IMR-90 (cell line): ENCODE measurements around the gene ORMDL2. TPM values are rescaled to one million over a fixed set of nuclear protein-coding genes. Genes with fewer than 3 reads are reported as not detected.

Experiments used
- ATAC-seq: fragments of 200-7000 bp; cut with Tn5 transposase; 2 replicates; pipeline ENCODE4 v1.9.1; 2020; ENCODE audit warnings: low read depth, mild to moderate bottlenecking, moderate library complexity
- BruUV-seq: library from RNA; stranded (reverse); fragments of 400-500 nt; replicated peaks from 2 replicates; lab custom pipeline; 2021; lab: Mats Ljungman, UMichigan
- CTCF ChIA-PET: fragments of 300-600 bp; formaldehyde crosslinking; extraction: SDS; loops from one replicate; lab custom pipeline; 2021; ENCODE audit warnings: antibody characterized with exemption; lab: Yijun Ruan, JAX
- POLR2A ChIA-PET: fragments of 300-600 bp; sonication (Branson Sonifier 250); formaldehyde crosslinking; loops from one replicate; lab custom pipeline; 2022; ENCODE audit warnings: antibody characterized with exemption; ENCODE audit not compliant: unreplicated experiment; lab: Charles Lee
- DNase-seq: peaks from one replicate; pipeline ENCODE4 v3.0.0; 2013
- H2AFZ ChIP-seq: replicated peaks from 2 replicates; pipeline ENCODE3; 2013; ENCODE audit warnings: low read length, mild to moderate bottlenecking; ENCODE audit not compliant: poor library complexity
- H2AK5ac ChIP-seq: 2 replicates; pipeline ENCODE4 v1.6.1; 2013; ENCODE audit warnings: low read depth, low read length, inconsistent platforms
- H2AK9ac ChIP-seq: replicated peaks from 2 replicates; pipeline ENCODE3; 2013; ENCODE audit warnings: mild to moderate bottlenecking, low read depth, low read length, moderate library complexity; ENCODE audit not compliant: poor library complexity
- H2BK120ac ChIP-seq: 2 replicates; pipeline ENCODE4 v1.6.1; 2013; ENCODE audit warnings: low read depth, low read length, inconsistent platforms
- H2BK15ac ChIP-seq: 3 replicates; pipeline ENCODE4 v1.6.1; 2013; ENCODE audit warnings: low read depth, low read length, inconsistent platforms
- H2BK20ac ChIP-seq: 2 replicates; pipeline ENCODE4 v1.6.1; 2013; ENCODE audit warnings: low read depth, mild to moderate bottlenecking, inconsistent platforms, low read length, moderate library complexity
- H2BK5ac ChIP-seq: 2 replicates; pipeline ENCODE4 v1.6.1; 2013; ENCODE audit warnings: mild to moderate bottlenecking, low read depth, low read length, inconsistent platforms; ENCODE audit not compliant: poor library complexity, severe bottlenecking
- H3K14ac ChIP-seq: replicated peaks from 2 replicates; pipeline ENCODE4 v1.6.1; 2013; ENCODE audit warnings: low read depth, low read length, inconsistent platforms
- H3K18ac ChIP-seq: 2 replicates; pipeline ENCODE4 v1.6.1; 2013; ENCODE audit warnings: low read depth, low read length, control low read depth
- H3K23ac ChIP-seq: 2 replicates; pipeline ENCODE4 v1.6.1; 2013; ENCODE audit warnings: low read depth, low read length, inconsistent platforms
- H3K27ac ChIP-seq: 2 replicates; pipeline ENCODE4 v1.5.1; 2013; ENCODE audit warnings: mild to moderate bottlenecking, control low read depth, low read length; ENCODE audit not compliant: insufficient read depth
- H3K27me3 ChIP-seq: 2 replicates; pipeline ENCODE4 v1.6.1; 2013; ENCODE audit warnings: low read length; ENCODE audit not compliant: control insufficient read depth, insufficient read depth
- H3K36me3 ChIP-seq: 2 replicates; pipeline ENCODE4 v1.6.1; 2013; ENCODE audit warnings: low read length, mixed read lengths; ENCODE audit not compliant: control insufficient read depth, insufficient read depth
- H3K4ac ChIP-seq: 2 replicates; pipeline ENCODE4 v1.6.1; 2013; ENCODE audit warnings: low read depth, low read length, inconsistent platforms
- H3K4me1 ChIP-seq: 2 replicates; pipeline ENCODE4 v1.6.1; 2013; ENCODE audit warnings: low read length, mixed read lengths; ENCODE audit not compliant: control insufficient read depth, insufficient read depth
- H3K4me2 ChIP-seq: 2 replicates; pipeline ENCODE4 v1.6.1; 2013; ENCODE audit warnings: low read depth, mild to moderate bottlenecking, control low read depth, low read length, moderate library complexity
- H3K4me3 ChIP-seq: 2 replicates; pipeline ENCODE4 v1.5.1; 2013; ENCODE audit warnings: low read depth, mild to moderate bottlenecking, control low read depth, low read length, moderate library complexity; ENCODE audit not compliant: insufficient read depth
- H3K56ac ChIP-seq: 2 replicates; pipeline ENCODE4 v1.6.1; 2013; ENCODE audit warnings: low read length, inconsistent platforms; ENCODE audit not compliant: insufficient read depth; ENCODE audit errors: extremely low read depth
- H3K79me1 ChIP-seq, 2 experiments: 2 replicates each; pipeline ENCODE4 v1.6.1; 2013; ENCODE audit warnings: low read length in 2 of 2, inconsistent platforms in 1 of 2, low read depth in 1 of 2
- H3K9ac ChIP-seq: 2 replicates; pipeline ENCODE4 v1.6.1; 2013; ENCODE audit warnings: low read depth, low read length, control low read depth
- H3K9me1 ChIP-seq: 2 replicates; pipeline ENCODE4 v1.6.1; 2013; ENCODE audit warnings: low read length, inconsistent platforms; ENCODE audit not compliant: insufficient read depth
- H3K9me3 ChIP-seq: 2 replicates; pipeline ENCODE4 v1.6.1; 2013; ENCODE audit warnings: low read length; ENCODE audit not compliant: control insufficient read depth, insufficient read depth
- H4K20me1 ChIP-seq: 2 replicates; pipeline ENCODE4 v1.6.1; 2013; ENCODE audit warnings: low read length, inconsistent platforms; ENCODE audit not compliant: insufficient read depth
- H4K5ac ChIP-seq: 2 replicates; pipeline ENCODE4 v1.6.1; 2013; ENCODE audit warnings: mild to moderate bottlenecking, low read depth, low read length, control low read depth
- H4K8ac ChIP-seq, 2 experiments: 2 replicates each; pipeline ENCODE4 v1.6.1; 2013; ENCODE audit warnings: low read depth in 2 of 2, low read length in 2 of 2, control low read depth in 1 of 2, inconsistent platforms in 1 of 2
- H4K91ac ChIP-seq: 2 replicates; pipeline ENCODE4 v1.6.1; 2013; ENCODE audit warnings: low read depth, low read length, inconsistent platforms; ENCODE audit not compliant: insufficient read depth
- BHLHE40 ChIP-seq: fragments of 150-350 bp; IDR thresholded peaks from 2 replicates; pipeline ENCODE4 v1.6.1; 2016; ENCODE audit warnings: mild to moderate bottlenecking, low read depth, low read length
- CHD1 ChIP-seq: IDR thresholded peaks from 2 replicates; pipeline ENCODE4 v1.6.1; 2012; ENCODE audit warnings: low read depth, low read length, improper control_type of control experiment
- NFE2L2 ChIP-seq: fragments of 150-350 bp; IDR thresholded peaks from 2 replicates; pipeline ENCODE4 v1.6.1; 2016; ENCODE audit warnings: low read depth, mild to moderate bottlenecking, low read length
- RAD21 ChIP-seq: IDR thresholded peaks from 2 replicates; pipeline ENCODE4 v1.6.1; 2012; ENCODE audit warnings: low read length, improper control_type of control experiment
- WGBS, 2 experiments: methylation state at CpG; one replicate each; pipeline versions ENCODE4 v1.1.5 to v1.1.7; 2013; ENCODE audit warnings: missing lambda C conversion rate in 2 of 2; ENCODE audit not compliant: insufficient read length in 1 of 2; ENCODE audit errors: extremely low coverage in 2 of 2; 5-methylcytosine and 5-hydroxymethylcytosine counted together
- dilution Hi-C: fragments of 300-500 bp; cut with HindIII; formaldehyde crosslinking; loops from one replicate; pipeline ENCODE4 v1.14.3; 2018; ENCODE audit warnings: low sequenced_read_pairs; ENCODE audit not compliant: unreplicated experiment
- in situ Hi-C: fragments of 300-500 bp; cut with MboI; formaldehyde crosslinking; loops from 3 replicates; pipeline ENCODE4 v1.14.3; 2019; ENCODE audit warnings: low sequenced_read_pairs, inconsistent platforms, mixed read lengths
- intact Hi-C: fragments of 100-400 bp; cut with micrococcal nuclease; formaldehyde crosslinking; loops from 2 replicates; pipeline ENCODE4 v1.10.0; 2022
- polyA plus RNA-seq, 3 experiments: library from polyadenylated mRNA; depleted of rRNA; stranded (reverse); fragments of >200 nt; gene quantifications; 2 replicates each; pipeline ENCODE4 v1.2.3, GENCODE V29; 2012; ENCODE audit warnings: low replicate concordance in 1 of 3
- total RNA-seq: library from RNA; depleted of rRNA; stranded (reverse); fragments of >200 nt; gene quantifications from 2 replicates; pipeline ENCODE4 v1.2.3, GENCODE V29; 2012
- TF ChIP-seq, protein P1 (sequence below): fragments of 150-350 bp; IDR thresholded peaks from 2 replicates; pipeline ENCODE4 v1.6.1; 2016; ENCODE audit warnings: low read depth, mild to moderate bottlenecking, low read length, moderate library complexity, borderline replicate concordance

ORMDL2 gene
- total and polyA plus RNA-seq, 2 of the 4 experiments (the other 2 are of a cell fraction): 20.4 to 39.7 TPM

DNA sequence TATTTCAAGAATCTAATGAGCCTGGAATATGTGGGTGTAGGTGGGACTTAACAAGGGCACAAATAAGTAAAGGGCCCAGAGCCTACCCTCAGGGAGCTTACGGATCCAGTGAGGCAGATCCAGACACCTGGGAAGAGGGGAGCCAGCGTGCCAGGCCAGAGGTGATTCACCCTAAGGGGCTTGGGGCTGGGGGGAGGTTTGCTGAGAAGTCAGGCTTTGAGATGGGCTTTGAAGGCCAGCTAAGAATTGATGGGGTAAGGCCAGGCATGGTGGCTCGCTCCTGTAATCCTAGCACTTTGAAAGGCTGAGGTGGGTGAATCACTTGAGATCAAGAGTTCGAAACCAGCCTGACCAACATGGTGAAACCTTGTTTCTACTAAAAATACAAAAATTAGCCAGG lies 25.6 kb downstream of the ORMDL2 start:
- POLR2A ChIA-PET: no interaction called here
- peak overlapping the region; percentile 96 for H2BK20ac ChIP-seq
- no peak overlapping the region for H3K23ac ChIP-seq
- peak overlapping the region; percentile 87 for H2BK120ac ChIP-seq
- ATAC-seq (no peak), DNase-seq (no peak)
- H4K20me1 ChIP-seq: no peaks in the 10 kb centered on the region
- no peak overlapping the region for H3K27ac ChIP-seq
- peaks cover 19% of the 10 kb centered on the region for H3K4me1 ChIP-seq
- peak overlapping the region; percentile 94; the same call in 2 of the 3 replicates for H2BK15ac ChIP-seq
- H2AFZ ChIP-seq: no peak overlapping the region
- dilution Hi-C loops: no loop called here
- H3K79me1 ChIP-seq: peaks cover 13 to 33% of the 10 kb centered on the region in 2 experiments
- no peaks in the 10 kb centered on the region for H3K27me3 ChIP-seq
- TF ChIP-seq, protein P1, sequence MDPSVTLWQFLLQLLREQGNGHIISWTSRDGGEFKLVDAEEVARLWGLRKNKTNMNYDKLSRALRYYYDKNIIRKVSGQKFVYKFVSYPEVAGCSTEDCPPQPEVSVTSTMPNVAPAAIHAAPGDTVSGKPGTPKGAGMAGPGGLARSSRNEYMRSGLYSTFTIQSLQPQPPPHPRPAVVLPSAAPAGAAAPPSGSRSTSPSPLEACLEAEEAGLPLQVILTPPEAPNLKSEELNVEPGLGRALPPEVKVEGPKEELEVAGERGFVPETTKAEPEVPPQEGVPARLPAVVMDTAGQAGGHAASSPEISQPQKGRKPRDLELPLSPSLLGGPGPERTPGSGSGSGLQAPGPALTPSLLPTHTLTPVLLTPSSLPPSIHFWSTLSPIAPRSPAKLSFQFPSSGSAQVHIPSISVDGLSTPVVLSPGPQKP: no peak
- TF ChIP-seq CHD1 (no peak), NFE2L2 (no peak), BHLHE40 (no peak), RAD21 (no peak)
- peak overlapping the region; percentile 80 to 96; a peak in 2 of 4 replicates for H4K8ac ChIP-seq
- H3K36me3 ChIP-seq: peaks cover 16% of the 10 kb centered on the region
- intact Hi-C loops: no loop called here
- peak overlapping the region; percentile 95 for H3K4ac ChIP-seq
- no peak overlapping the region for H3K4me3 ChIP-seq
- peak overlapping the region; percentile 77; the same call in 1 of the 2 replicates for H3K56ac ChIP-seq
- no peak overlapping the region for H3K9ac ChIP-seq
- no peak overlapping the region for H3K4me2 ChIP-seq
- H4K91ac ChIP-seq: peak overlapping the region; percentile 81
- peak overlapping the region; percentile 76 for H2AK5ac ChIP-seq
- BruUV-seq: no TSS peak
- CTCF ChIA-PET: interaction anchor here (0.5 kb wide), 1 partner anchor 22 kb away, joined by 3 read pairs; no protein-coding TSS in a partner anchor
- H4K5ac ChIP-seq: peak overlapping the region; percentile 58
- no peaks in the 10 kb centered on the region for H3K9me3 ChIP-seq
- WGBS, 2 experiments: no CpG with 5 or more reads among the region's 4 CpGs
- no peak overlapping the region for H2BK5ac ChIP-seq
- H3K14ac ChIP-seq: peak overlapping the region; percentile 77; the same call in 1 of the 2 replicates
- in situ Hi-C loops: no loop called here
- peak overlapping the region; percentile 50 for H2AK9ac ChIP-seq
- H3K9me1 ChIP-seq: peaks cover 21% of the 10 kb centered on the region
- H3K18ac ChIP-seq: no peak overlapping the region
